Activated CD4-positive, alpha-beta T cell treated with anti-CD3 and anti-CD28 coated beads, Interleukin-2, Interleukin-4, amounts not matched to agents 100 ng/mL and 50 ng/mL, durations not matched to agents 16 hours and 8 hours (primary cell): ENCODE measurements around the gene DDX52.
"Not testable (repeated sequence)": the region's sequence is repeated elsewhere in the genome, so short reads cannot be mapped to it uniquely, and the experiment has no call there.

ENCODE experiments used
- DNase-seq: peaks from one replicate; pipeline ENCODE4 v3.0.0-alpha.2; 2020; ENCODE audit warnings: low spot score

DDX52 gene

DNA sequence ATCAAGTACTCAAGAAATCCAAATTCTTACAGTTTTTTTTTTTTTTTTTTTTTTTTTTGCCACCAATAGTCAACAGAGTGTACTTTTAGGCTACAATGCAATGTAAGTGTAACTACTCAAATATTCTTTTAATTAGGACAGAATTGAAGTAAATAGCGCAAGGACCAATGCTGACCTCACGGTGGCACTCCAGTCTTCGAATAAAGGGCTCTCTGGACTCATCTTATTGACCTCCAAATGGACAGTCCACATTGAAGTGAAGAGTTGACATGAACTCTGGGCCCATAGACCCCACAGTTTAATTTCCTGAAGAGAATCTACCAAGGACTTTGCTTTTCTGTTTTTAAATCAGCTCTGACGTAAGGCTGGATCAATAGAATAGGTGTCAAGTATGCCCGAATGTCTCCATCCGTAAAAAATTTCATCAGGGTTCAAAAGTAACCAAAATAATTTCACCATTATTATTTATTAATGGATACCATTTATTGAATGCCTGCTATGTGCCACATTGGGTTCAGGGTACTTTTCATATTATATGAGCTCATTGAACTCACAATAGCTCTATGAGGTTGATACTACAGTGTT is 7.3 kb upstream of the DDX52 start:
- no peak for DNase-seq

DNA sequence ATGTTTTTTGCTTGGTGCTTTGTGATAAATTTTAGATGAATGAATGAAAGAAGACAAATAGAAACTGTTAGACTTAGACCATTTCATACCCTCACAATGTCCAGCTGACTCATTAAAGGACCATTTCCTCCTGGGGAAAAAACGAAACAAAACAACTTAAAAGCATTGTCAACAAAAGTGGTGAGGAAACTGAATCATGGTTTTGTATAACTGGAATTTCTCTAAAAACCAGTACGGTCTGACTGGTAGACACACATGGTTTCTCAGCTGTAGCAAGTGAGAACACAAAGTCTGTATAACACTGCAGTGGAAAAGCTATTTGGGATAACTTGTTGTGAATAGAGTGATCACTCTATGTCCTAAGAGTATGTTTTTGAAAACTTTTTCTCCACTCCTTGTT is 5.3 kb upstream of the DDX52 start:
- DNase-seq, result no peak

DNA sequence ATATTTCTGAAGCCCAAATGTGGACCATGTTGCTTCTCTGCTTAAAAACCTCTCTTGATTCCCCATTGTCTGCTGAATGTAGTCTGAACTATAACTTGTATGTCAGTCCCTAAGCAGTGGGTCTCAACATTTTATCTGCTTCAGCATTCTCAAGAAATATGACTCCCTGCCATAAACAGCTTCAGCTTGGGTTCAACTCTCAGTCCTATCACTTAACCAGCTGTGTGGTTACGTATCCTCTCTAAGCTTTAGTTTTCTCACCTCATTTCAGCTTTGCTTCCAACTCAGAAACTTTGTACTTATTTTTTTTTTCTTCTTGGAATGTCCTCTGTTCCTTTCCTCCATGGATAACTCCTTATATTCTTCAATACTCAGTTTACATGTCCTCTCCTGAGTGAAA is 4.6 kb upstream of the DDX52 start:
- DNase-seq, result no peak

DNA sequence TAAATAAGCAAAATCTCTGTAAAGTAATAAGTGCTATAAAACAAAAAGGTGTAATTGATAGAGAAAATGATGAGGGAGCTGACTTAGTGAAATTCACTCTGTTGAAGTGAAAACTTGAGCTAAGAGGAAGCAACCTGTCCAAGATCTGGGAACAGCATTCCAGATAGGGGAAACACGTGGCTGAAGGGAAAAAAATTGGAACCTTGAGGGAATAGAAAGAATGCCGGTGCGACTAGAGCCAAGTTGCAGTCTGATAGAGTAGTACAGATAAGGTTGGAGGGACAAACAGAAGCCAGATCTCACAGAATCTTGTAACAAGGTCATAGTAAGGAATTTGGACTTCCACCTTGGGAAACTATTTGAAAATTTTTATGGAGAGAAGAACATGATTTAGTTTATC is 623 bp upstream of the DDX52 start:
- DNase-seq, result no peak

DNA sequence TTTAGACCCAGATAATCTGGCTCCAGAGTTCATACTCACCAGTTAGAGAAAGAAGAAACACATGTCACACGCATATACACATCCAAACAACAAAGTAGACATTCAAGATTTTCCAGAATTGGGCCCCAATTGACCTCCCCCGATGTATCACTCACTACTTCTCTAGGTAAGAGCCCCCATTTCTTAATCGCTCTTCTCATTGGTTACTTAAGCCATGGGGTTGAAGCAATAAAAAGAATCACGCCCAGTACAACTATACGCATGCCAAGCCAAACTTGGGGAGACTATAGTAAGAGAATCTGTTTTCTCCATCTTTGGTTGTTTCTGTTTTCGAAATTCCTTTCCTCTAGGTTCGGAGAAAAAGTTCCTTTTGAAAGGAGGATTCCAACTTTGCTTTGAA is 565 bp downstream of the DDX52 start:
- no peak for DNase-seq

DNA sequence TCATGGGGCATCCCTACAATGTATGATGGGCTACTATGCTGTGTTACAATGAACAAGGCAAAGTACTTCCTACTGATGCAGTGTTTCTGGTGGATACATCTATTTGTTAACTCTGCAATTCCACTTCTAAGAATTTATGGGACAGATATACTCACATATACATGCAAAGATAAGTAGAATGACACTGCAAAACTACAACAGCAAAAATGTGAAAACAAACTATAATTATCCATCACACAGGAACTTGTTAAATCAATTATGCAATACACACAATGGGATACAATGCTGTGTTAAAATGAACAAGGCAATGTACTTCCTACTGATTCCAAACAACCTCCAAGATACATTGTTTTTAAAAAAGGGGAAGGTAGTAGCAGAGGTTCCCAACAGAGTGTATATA is 3.2 kb downstream of the DDX52 start:
- DNase-seq, result no peak

DNA sequence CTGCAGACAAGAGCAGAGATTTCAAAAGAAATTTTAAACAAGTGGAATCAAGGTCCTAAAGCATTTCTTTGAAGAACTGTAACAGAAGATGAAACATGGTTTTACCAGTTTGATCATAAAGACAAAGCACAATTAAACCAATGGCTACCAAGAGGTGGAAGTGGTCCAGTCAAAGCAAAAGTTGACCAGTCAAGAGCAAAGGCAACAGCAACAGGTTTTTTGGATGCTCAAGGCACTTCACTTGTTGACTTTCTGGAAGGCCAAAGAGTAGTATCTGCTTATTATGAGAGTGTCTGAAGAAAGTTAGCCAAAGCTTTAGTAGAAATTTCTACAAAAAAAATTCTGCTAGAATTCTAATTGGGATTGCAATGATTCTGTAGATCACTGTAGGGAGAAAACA is 5.3 kb downstream of the DDX52 start:
- DNase-seq, result no peak

DNA sequence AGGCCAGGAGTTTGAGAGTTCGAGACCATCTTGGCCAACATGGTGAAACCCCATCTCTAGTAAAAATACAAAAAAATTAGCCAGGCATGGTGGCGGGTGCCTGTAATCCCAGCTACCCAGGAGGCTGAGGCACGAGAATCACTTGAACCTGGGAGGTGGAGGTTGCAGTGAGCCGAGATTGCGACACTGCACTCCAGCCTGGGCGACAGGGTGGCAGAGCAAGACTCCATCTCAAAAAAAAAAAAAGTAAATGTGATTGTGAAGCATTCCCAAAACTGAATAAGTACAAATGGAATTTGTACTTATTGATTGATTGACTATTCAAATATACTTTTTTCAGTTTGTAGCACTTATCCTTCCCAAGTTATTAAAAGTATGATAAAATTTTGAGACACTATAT is 26.8 kb downstream of the DDX52 start:
- not testable (repeated sequence) for DNase-seq

DNA sequence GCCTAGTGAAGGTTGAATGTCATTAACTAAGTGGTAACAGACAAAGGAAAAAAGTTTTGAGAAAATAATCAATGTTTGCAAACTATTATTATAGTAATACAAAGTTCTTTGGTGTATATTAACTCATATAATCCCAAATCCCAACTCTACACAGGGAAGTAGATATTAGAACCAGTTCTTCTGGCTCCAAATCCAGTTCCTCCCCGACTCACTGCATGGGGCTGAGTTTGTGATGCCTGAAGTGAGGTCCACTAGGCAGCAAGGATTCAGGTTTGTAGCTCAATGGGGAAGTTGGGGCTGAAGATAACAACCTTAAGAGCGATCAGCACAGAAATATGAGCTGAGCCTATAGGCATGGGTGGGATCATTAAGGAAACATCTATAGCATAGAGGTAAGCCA is 28.4 kb downstream of the DDX52 start:
- DNase-seq, result no peak

DNA sequence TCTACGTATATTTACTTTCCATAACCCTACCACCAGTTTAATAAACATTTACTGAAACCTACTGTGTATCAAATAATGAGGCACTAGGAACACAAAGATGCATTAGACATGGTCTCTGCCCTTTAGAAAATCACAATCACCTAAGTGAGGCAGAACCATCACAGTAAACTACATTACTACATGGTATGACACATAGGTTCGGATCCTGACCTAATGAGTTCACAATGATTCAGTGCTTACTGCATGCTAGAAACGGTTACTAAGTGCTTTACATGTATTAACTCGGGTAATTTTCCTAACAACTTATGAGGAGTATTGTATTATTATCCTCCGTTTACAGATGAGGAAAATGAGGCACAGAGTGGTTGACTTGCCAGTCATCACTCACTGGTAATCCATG is 28.9 kb downstream of the DDX52 start:
- no peak for DNase-seq

DNA sequence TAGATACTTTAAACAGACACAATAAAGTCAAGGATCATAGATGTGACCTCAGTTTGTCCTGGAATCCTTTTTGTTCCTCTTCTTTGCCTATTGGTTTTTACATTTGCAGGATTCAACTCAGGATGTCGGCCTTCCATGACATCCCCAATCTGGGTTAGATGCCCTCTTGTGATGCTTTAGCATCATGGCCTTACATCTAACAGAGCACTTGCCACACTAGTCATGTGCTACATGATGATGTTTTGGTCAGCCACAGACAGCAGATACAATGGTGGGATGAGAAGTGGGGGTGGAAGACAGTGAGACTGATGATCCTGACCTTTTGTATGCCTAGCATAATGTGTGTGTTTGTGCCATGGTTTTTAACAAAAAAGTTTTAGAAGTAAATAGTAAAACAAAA is 32.3 kb downstream of the DDX52 start:
- DNase-seq, result no peak

DNA sequence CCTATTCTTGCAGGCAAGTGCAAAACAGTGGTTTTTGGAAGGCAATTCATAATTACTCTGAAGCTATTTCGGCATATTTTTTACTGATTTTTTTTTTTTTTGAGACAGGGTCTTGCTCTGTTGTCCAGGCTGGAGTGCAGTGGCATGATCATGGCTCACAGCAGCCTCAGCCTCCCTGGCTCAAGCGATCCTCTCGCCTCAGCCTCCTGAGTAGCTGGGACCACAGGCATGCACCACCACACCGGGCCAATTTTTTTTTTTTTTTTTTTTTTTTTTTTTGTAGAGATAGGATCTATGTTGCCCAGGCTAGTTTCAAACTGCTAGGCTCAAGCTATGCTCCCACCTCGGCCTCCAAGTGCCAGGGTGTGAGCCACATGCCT is 33.2 kb downstream of the DDX52 start:
- DNase-seq, result not testable (repeated sequence)

DNA sequence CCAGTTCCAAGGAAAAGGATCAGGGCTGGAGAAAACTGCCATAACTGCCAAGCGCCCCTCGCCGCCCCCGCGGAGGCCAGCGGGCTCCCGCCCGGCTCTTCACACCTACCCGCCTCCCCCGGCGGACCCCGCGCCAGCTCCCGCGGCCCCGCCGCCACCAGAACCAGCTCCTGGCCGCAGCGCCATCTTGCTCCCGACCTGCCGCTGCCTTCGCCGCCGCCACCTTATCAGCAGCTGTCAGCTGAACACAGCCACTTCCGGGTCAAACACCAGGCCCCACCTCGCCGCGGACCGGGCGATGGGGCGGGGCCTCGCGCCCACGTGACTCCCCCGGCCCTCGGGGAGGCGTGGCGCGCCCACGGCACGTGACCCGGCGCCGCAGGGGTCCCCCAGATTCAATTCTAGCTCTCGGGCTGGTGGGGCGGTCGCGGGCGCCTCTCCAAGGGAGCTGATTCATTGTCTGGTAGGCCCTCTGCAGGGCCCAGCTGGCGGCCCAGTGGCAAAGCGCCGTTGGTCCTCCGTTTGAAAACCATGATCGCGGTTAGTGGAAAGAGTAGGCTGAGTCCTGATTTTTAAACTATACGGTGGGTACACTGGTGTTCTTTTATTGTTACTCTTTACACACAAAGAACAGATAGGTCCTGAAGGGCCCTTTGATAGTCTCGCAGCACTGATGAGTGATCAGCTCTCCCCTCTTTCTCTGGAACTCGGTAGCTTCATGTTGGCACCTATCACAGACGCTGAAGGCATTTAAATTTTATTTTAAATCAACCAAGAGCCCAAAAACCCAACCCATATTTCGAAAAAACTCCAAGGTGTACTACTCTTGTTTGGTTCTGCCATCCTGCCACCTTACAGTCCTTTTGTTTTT is 33.8 kb downstream of the DDX52 start, which contains the start of gene SYNRG:
Gene SYNRG, minus strand, starts transcription at position 249 of the 871 bp plus-strand sequence. Its CDS starts 63 bp downstream, at position 186.
- peak; percentile 95 for DNase-seq

DNA sequence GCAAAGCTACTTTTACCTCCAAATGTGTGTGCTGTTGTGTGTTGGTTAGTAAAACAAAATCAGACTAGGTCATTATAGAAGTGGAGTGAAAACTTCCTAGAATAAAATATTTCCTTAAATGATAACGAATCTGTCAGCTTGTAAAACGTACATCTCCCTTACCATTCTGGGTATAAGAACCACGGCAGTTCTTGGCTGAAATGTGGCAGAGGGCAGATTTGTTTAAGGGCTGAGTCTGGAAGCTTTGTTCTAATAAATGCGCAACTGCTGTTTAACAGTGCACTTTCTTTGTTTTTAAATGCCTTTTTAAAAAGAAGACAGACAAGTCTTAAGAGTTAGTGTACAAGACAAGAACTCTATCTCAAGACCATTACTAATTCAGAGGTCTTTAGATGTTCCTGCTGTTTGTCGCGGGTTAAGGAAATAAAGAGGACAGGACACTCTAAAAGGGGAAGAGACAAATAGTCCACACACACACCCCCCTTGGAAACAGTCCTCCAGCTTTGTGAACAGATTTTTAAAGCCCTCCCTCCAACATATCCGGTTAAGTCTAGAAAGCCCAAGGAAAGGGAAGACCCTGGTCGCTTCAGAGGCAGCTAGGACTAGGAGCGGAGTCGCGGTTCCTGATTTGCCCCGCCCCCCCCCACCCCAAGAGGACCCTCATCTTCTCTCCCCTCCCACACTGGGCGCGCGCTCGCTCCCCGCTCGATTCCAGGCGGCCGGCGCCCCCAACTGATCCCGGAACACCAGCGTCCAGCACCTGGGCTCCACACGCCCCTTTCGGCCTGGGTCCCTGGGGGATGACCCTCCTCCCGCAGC is 34.7 kb downstream of the DDX52 start:
- DNase-seq, result no peak

DNA sequence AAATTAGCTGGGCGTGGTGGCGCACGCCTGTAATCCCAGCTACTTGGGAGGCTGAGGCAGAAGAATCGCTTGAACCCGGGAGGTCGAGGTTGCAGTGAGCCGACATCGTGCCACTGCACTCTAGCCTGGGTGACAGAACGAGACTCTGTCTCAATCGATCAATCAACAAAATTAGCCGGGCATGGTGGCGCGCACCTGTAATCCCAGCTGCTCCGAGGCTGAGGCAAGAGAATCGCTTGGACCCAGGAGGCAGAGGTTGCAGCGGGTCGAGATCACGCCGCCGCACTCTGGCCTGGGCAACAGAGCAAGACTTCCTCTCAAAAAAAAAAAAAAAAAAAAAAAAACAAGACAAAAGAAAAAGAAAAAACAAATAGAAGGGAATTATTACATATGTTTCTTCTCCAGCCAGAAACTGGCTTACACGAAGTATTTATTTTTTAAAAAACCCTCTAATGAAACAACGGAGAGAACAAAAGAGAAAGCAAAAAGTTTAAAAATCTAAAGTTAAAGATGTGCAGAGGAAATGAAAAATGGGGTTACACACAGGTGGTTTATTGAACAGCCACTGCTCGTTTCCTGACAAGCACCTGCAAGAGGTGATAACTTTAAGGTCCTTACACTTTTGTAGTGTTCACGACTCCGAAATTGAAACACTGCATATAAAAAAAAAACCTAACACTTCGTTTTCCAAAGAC is 35.5 kb downstream of the DDX52 start:
- DNase-seq, result no peak

DNA sequence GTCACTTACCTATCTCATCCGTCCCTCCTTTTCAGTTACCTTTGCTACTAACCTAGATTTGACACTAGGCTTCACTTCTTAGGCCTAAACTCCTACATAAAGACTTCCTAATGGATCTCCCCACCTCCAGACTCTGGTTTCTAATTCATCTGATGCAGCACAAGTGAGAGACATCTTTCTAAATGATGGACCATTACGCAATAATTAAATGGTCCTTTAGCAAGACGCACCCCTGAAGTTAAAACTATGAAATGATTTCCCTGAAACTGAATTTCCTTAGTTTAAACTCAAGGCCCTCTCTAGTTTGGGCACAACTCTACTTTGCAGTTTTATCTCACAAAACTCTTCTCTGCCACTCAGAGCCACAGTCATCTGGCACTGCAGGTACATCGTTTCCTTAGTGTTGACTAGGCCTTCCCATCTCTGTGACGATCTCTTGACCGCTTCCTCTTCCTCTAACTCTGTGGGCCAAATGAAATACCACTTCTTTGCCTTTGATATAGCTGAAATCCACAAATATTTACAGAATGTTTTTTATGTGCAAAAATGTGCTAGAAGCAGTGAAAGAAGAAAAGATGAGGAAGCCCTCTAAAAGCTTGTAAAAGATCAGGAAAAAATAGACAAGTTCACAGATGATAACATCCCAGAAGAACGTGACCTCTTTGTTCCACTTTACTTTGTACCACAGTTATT is 37.3 kb downstream of the DDX52 start:
- peak; percentile 74 for DNase-seq

DNA sequence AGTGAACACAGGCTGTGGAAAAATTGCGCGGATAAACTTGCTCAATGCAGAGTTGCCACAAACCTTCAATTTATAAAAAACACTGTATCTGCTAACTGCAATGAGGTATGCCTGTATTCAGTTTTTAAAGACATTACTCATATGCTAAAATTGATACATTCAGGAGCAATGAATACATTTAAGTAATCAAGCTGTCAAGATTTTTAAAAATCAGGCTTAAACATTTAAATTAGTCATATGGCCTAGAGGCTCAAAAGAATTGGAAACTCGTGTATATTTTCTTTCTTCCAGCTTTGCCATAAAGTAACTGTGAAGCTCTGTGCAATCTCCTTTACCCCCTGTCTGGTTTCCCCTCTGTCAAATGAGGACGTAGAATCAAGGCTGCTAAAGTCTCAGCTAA is 38.2 kb downstream of the DDX52 start:
- DNase-seq, result no peak

DNA sequence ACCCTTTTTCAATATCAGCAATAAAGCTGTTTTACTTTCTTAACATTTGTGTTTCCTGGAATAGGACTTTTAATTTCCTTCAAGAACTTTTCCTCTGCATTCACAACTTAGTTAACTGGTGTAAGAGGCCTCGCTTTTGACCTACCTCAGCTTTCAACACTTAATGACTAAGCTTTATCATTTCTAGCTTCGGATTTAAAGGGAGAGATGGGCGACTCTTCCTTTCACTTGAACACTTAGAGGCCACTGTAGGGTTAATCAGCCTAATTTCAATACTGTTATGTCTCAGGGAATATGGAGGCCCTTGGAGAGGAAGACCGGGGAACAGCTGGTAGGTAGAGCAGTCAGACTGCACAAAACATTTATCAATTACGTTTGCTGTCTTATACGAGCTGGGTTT is 38.7 kb downstream of the DDX52 start:
- peak; percentile 56 for DNase-seq

DNA sequence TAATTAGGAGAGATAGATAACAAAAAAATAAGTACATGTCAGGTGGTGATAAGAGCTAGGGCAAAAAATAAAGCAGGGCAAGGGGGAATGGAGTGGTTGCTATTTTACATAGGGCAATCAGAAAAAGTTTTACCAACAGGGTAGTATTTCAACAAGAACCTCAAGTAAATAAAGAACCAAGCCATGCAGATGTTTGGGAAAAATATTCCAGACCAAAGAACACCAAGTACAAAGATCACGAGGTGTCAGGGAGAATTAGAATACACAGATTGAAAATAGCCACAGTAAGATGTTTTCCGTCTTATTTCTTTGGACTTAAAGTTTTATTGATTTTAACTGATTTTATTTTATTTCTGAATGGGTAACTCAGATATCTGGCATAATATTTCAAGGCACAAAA is 45.1 kb downstream of the DDX52 start:
- DNase-seq, result no peak

DNA sequence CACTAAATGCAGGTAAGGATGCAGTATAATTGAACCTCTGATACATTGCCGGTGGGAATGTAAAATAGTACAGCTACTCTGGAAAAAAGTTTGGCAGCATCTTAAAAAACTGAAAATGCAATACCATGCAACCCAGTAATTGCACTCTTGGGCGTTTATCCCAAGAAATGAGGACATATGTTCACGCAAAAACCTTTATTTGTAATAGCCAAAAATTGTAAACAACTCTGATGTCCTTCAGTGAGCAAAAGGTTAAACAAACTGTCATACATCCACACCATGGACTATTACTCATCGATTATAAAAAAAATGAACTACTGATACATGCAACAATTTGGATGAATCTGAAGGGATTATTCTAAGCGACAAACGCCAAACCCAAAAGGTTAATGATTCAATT is 51.0 kb downstream of the DDX52 start:
- no peak for DNase-seq

DNA sequence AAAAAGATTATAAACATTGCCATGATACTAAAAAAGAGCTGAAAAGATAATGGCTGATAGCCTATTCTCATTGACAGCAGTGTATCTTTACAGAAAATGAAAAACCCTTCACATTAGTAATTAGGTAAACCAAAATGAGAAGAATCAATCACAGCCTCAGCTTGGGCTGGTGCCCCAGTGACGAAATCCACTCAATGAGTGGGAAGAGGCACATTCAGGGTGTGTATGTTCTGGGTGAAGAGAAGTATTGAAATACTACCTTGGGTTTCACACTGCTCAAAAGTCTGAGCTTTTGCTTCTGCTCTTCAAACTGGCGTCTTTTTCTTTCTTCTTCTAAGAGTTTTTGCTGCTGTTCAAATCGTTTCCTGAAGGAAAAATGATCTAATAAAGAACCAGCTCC is 58.2 kb downstream of the DDX52 start:
- no peak for DNase-seq

DNA sequence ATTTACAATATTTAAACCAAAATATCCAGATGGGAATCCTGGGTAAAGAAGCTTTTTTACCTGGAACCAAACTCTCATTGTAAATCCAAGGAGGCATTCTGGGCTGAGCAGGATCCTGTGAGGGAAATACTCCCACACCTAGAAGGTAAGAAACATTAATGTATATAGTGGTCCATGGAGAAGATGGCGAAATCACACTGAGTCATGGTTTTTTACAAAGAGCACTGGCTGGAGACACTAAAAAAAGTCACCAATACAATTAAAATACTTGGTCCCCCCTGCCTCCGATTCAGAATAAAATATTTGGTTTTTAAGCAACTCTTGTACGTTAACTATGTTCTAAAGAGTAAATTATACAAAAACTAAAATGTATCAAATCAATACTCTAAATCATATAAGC is 67.0 kb downstream of the DDX52 start:
- DNase-seq, result no peak
